Measurements from ENCODE around the gene REEP5.

GRCh38 chr5:112866739-112867138 lies 55.3 kb downstream of the REEP5 start:
- no peak for TF ChIP-seq CTCF (IDR thresholded peaks at IDR 0.05; ENCODE audit: low read depth, low read length, missing input control)
- no peak for TF ChIP-seq JUND (IDR thresholded peaks at IDR 0.05)
- TF ChIP-seq MAX (IDR thresholded peaks at IDR 0.05), result no peak
- TF ChIP-seq ZBTB33 (IDR thresholded peaks at IDR 0.05), result no peak
- no peak for TF ChIP-seq TAF1 (conservative IDR thresholded peaks at IDR 0.05)
- no peak for TF ChIP-seq FOXA1 (IDR thresholded peaks at IDR 0.05)
- no peak for TF ChIP-seq REST (IDR thresholded peaks at IDR 0.05)
- no peak for TF ChIP-seq GABPA (IDR thresholded peaks at IDR 0.05 in 1 of 2, conservative IDR thresholded peaks at IDR 0.05 in 1 of 2)
- no peak for TF ChIP-seq RAD21 (IDR thresholded peaks at IDR 0.05)
- no peak for TF ChIP-seq FOXA2 (IDR thresholded peaks at IDR 0.05)
- TF ChIP-seq SP1 (IDR thresholded peaks at IDR 0.05), result no peak
- TF ChIP-seq HNF4A (conservative IDR thresholded peaks at IDR 0.05), result no peak
- no peak for TF ChIP-seq ATF3 (IDR thresholded peaks at IDR 0.05)
